SK-N-SH (cell line): ENCODE measurements around the gene DENND5A. TPM values are rescaled to one million over a fixed set of nuclear protein-coding genes. Genes with fewer than 3 reads are reported as not detected.

Experiments
- CTCF ChIA-PET: fragments of 300-600, 350-600 bp; formaldehyde crosslinking; extraction: SDS; loops from one replicate; lab custom pipeline; 2021; lab: Yijun Ruan, JAX
- POLR2A ChIA-PET: fragments of 350-600 bp; sonication (Branson Sonifier 250); formaldehyde crosslinking; extraction: SDS; loops from one replicate; lab custom pipeline; 2020; ENCODE audit warnings: antibody characterized with exemption, inconsistent platforms; lab: Yijun Ruan, JAX
- DNase-seq: peaks from one replicate; pipeline ENCODE4 v3.0.0; 2012
- H2AFZ ChIP-seq: fragments of 200-600 bp; sonication (generic); 2 replicates; pipeline ENCODE4 v1.8.1; 2016; ENCODE audit warnings: antibody characterized with exemption, mild to moderate bottlenecking, low read depth
- H3F3A ChIP-seq: fragments of 200-600 bp; sonication (generic); replicated peaks from 2 replicates; pipeline ENCODE3; 2016; ENCODE audit warnings: antibody characterized with exemption, mild to moderate bottlenecking; ENCODE audit not compliant: insufficient read depth
- H3K27ac ChIP-seq, 2 experiments: fragments of 200-500 bp in 1 of 2; fragments of 200-600 bp in 1 of 2; sonication (Bioruptor generic) in 1 of 2; sonication (generic), shearing (Covaris generic) in 1 of 2; 2 replicates each; pipeline versions ENCODE4 v1.5.1 to v1.6.1; 2014 to 2016; ENCODE audit warnings: low read depth in 2 of 2, inconsistent platforms in 1 of 2, low read length in 1 of 2, mild to moderate bottlenecking in 1 of 2, mixed read lengths in 1 of 2
- H3K27me3 ChIP-seq: fragments of 200-600 bp; sonication (generic), shearing (Covaris generic); 2 replicates; pipeline ENCODE4 v1.6.1; 2016; ENCODE audit warnings: mixed run types; ENCODE audit not compliant: insufficient read depth
- H3K36me3 ChIP-seq, 2 experiments: fragments of 200-500 bp in 1 of 2; fragments of 200-600 bp in 1 of 2; sonication (Bioruptor generic) in 1 of 2; sonication (generic) in 1 of 2; replicated peaks in 1 of 2; 2 replicates each; pipeline versions ENCODE3 to v1.5.1; 2014 to 2016; ENCODE audit warnings: low read length in 1 of 2, mild to moderate bottlenecking in 1 of 2; ENCODE audit not compliant: insufficient read depth in 2 of 2, control insufficient read depth in 1 of 2
- H3K4me1 ChIP-seq, 2 experiments: fragments of 200-500 bp in 1 of 2; fragments of 200-600 bp in 1 of 2; sonication (Bioruptor generic) in 1 of 2; sonication (generic), shearing (Covaris generic) in 1 of 2; 2 replicates each; pipeline versions ENCODE4 v1.5.1 to v1.6.1; 2014 to 2016; ENCODE audit warnings: low read depth in 1 of 2, low read length in 1 of 2, mixed run types in 1 of 2; ENCODE audit not compliant: insufficient read depth in 2 of 2, control insufficient read depth in 1 of 2
- H3K4me2 ChIP-seq: fragments of 200-600 bp; sonication (generic), shearing (Covaris generic); 2 replicates; pipeline ENCODE4 v1.6.1; 2017; ENCODE audit warnings: mixed run types
- H3K4me3 ChIP-seq, 2 experiments: fragments of 200-500 bp in 1 of 2; fragments of 200-600 bp in 1 of 2; sonication (Bioruptor generic) in 1 of 2; sonication (generic), shearing (Covaris generic) in 1 of 2; 2 replicates each; pipeline versions ENCODE4 v1.5.1 to v1.8.1; 2014 to 2016; ENCODE audit warnings: low read depth in 2 of 2, inconsistent platforms in 1 of 2, low read length in 1 of 2, mild to moderate bottlenecking in 1 of 2, mixed read lengths in 1 of 2, moderate library complexity in 1 of 2
- H3K79me2 ChIP-seq: fragments of 200-600 bp; sonication (generic); 2 replicates; pipeline ENCODE4 v1.8.1; 2017; ENCODE audit warnings: mild to moderate bottlenecking; ENCODE audit not compliant: insufficient read depth
- H3K9ac ChIP-seq: fragments of 200-600 bp; sonication (generic); 2 replicates; pipeline ENCODE4 v1.6.1; 2017; ENCODE audit warnings: mixed run types
- H3K9me2 ChIP-seq: fragments of 200-600 bp; sonication (generic); 2 replicates; pipeline ENCODE4 v1.6.1; 2017; ENCODE audit warnings: mixed run types
- H3K9me3 ChIP-seq: fragments of 200-600 bp; sonication (generic); 2 replicates; pipeline ENCODE4 v1.6.1; 2017; ENCODE audit warnings: mixed run types, mild to moderate bottlenecking, moderate library complexity
- H4K20me1 ChIP-seq: fragments of 200-600 bp; sonication (generic); 2 replicates; pipeline ENCODE4 v1.6.1; 2017; ENCODE audit warnings: mild to moderate bottlenecking, mixed run types; ENCODE audit not compliant: insufficient read depth
- CHD2 ChIP-seq: fragments of 150-350 bp; IDR thresholded peaks from 2 replicates; pipeline ENCODE4 v1.6.1; 2018; ENCODE audit warnings: low read length; ENCODE audit not compliant: partially characterized antibody
- EP300 ChIP-seq, 2 experiments: IDR thresholded peaks; 2 replicates each; pipeline versions ENCODE4 v1.4.0 to v1.6.1; 2012; ENCODE audit warnings: borderline replicate concordance in 1 of 2, low read depth in 1 of 2, low read length in 1 of 2
- FOXJ3 ChIP-seq: sonication (generic); formaldehyde crosslinking; IDR thresholded peaks from 2 replicates; pipeline ENCODE4 v1.5.1; 2020; ENCODE audit warnings: mild to moderate bottlenecking, missing genetic modification reagents
- FOXM1 ChIP-seq: IDR thresholded peaks from 2 replicates; pipeline ENCODE4 v1.4.0; 2012; ENCODE audit warnings: low read depth, mild to moderate bottlenecking
- JUND ChIP-seq: IDR thresholded peaks from 2 replicates; pipeline ENCODE4 v1.4.0; 2012
- MEF2A ChIP-seq: IDR thresholded peaks from 2 replicates; pipeline ENCODE4 v1.4.0; 2012; ENCODE audit warnings: low read depth, borderline replicate concordance
- NFIC ChIP-seq: IDR thresholded peaks from 2 replicates; pipeline ENCODE4 v1.4.0; 2012; ENCODE audit warnings: borderline replicate concordance
- NRF1 ChIP-seq: IDR thresholded peaks from 2 replicates; pipeline ENCODE4 v1.6.1; 2012; ENCODE audit warnings: low read depth, mild to moderate bottlenecking, low read length
- RCOR1 ChIP-seq: fragments of 150-350 bp; IDR thresholded peaks from 2 replicates; pipeline ENCODE4 v1.6.1; 2017; ENCODE audit warnings: antibody characterized with exemption, low read length
- RFX5 ChIP-seq: IDR thresholded peaks from 2 replicates; pipeline ENCODE4 v1.6.1; 2012; ENCODE audit warnings: mild to moderate bottlenecking, improper control_type of control experiment, low read length
- RXRA ChIP-seq: IDR thresholded peaks from 2 replicates; pipeline ENCODE4 v1.4.0; 2012; ENCODE audit warnings: low read depth, mild to moderate bottlenecking, borderline replicate concordance
- SIN3A ChIP-seq: IDR thresholded peaks from 2 replicates; pipeline ENCODE4 v1.6.1; 2012; ENCODE audit warnings: low read depth, mild to moderate bottlenecking, low read length, moderate library complexity, borderline replicate concordance
- TCF12 ChIP-seq: IDR thresholded peaks from 2 replicates; pipeline ENCODE4 v1.4.0; 2012
- YY1 ChIP-seq: IDR thresholded peaks from 2 replicates; pipeline ENCODE4 v1.4.0; 2012; ENCODE audit warnings: low read depth, mild to moderate bottlenecking
- WGBS: methylation state at CpG from one replicate; pipeline ENCODE4 v1.1.6; 2017; ENCODE audit warnings: low lambda C conversion rate; 5-methylcytosine and 5-hydroxymethylcytosine counted together
- polyA plus RNA-seq, 3 experiments: library from polyadenylated mRNA; depleted of rRNA; stranded (reverse); fragments of >200 nt; gene quantifications; 2 replicates each; pipeline ENCODE4 v1.2.3, GENCODE V29; 2012
- TF ChIP-seq, protein P1 (sequence below): fragments of 150-350 bp; IDR thresholded peaks from 2 replicates; pipeline ENCODE4 v1.6.1; 2016; ENCODE audit warnings: mild to moderate bottlenecking, low read depth, low read length
- TF ChIP-seq, protein P2 (sequence below): IDR thresholded peaks from 2 replicates; pipeline ENCODE4 v1.4.0; 2012; ENCODE audit warnings: low read depth, borderline replicate concordance
- TF ChIP-seq, protein P3 (sequence below): fragments of 150-350 bp; IDR thresholded peaks from 2 replicates; pipeline ENCODE4 v1.6.1; 2017; ENCODE audit warnings: antibody characterized with exemption, low read length, low read depth, borderline replicate concordance
- TF ChIP-seq, protein P4 (sequence below): IDR thresholded peaks from 2 replicates; pipeline ENCODE4 v1.6.1; 2012; ENCODE audit warnings: mild to moderate bottlenecking, low read depth, low read length, moderate library complexity

Gene DENND5A
- polyA plus RNA-seq, 1 of the 3 experiments (the other 2 are of a cell fraction), result 110 TPM

DNA sequence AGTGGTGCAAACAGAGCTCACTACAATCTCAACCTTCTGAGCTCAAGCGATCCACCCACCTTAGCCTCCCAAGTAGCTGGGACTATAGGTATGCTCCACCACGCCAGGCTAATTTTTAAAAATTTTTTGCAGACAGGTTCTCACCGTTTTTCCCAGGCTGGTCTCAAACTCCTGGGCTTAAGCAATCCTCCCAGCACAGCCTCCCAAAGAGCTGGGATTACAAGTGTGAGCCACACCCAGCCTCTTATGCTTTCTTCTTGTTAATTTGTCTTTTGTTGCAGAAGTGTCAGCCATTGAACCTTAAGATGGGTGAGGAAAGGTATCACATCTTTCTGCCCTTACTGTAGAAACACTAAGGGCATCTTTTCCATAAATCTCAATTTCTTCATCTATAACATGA is 34.9 kb downstream of the DENND5A start:
- Histone ChIP-seq H3K27me3 (no peaks in the 10 kb centered on the region), H3K9me3 (no peaks in the 10 kb centered on the region), H3K36me3 (peaks cover 0 to 6% of the 10 kb centered on the region in 2 experiments), H4K20me1 (peaks cover 83% of the 10 kb centered on the region), H3K9me2 (no peaks in the 10 kb centered on the region), H3K4me2 (no peak overlapping the region), H2AFZ (no peak overlapping the region), H3F3A (peaks cover 8% of the 10 kb centered on the region), H3K4me1 (no peaks in the 10 kb centered on the region), H3K9ac (no peak overlapping the region), H3K79me2 (peaks cover 100% of the 10 kb centered on the region), H3K4me3 (no peak overlapping the region), H3K27ac (no peak overlapping the region)
- DNase-seq, result no peak
- CTCF ChIA-PET, result interaction anchor here (1.0 to 1.1 kb wide), 2 partner anchors 19 to 45 kb away, joined by 3 read pairs; no protein-coding TSS in a partner anchor
- POLR2A ChIA-PET, result interaction anchor here (0.6 kb wide), 1 partner anchor 245 kb away, joined by 3 read pairs; no protein-coding TSS in a partner anchor
- TF ChIP-seq, protein P1, sequence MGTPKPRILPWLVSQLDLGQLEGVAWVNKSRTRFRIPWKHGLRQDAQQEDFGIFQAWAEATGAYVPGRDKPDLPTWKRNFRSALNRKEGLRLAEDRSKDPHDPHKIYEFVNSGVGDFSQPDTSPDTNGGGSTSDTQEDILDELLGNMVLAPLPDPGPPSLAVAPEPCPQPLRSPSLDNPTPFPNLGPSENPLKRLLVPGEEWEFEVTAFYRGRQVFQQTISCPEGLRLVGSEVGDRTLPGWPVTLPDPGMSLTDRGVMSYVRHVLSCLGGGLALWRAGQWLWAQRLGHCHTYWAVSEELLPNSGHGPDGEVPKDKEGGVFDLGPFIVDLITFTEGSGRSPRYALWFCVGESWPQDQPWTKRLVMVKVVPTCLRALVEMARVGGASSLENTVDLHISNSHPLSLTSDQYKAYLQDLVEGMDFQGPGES, result no peak
- TF ChIP-seq EP300 (IDR thresholded peaks at IDR 0.05; ENCODE audit: borderline replicate concordance in 1 of 2, low read depth in 1 of 2, low read length in 1 of 2) (no peak), JUND (no peak), RCOR1 (no peak), SIN3A (no peak), RXRA (no peak), TCF12 (no peak), YY1 (no peak), MEF2A (no peak), FOXM1 (no peak), FOXJ3 (CRISPR knock-in tag) (no peak), NRF1 (no peak), RFX5 (no peak), NFIC (no peak), CHD2 (no peak)
- TF ChIP-seq, protein P2, sequence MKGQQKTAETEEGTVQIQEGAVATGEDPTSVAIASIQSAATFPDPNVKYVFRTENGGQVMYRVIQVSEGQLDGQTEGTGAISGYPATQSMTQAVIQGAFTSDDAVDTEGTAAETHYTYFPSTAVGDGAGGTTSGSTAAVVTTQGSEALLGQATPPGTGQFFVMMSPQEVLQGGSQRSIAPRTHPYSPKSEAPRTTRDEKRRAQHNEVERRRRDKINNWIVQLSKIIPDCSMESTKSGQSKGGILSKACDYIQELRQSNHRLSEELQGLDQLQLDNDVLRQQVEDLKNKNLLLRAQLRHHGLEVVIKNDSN, result no peak
- TF ChIP-seq, protein P3, sequence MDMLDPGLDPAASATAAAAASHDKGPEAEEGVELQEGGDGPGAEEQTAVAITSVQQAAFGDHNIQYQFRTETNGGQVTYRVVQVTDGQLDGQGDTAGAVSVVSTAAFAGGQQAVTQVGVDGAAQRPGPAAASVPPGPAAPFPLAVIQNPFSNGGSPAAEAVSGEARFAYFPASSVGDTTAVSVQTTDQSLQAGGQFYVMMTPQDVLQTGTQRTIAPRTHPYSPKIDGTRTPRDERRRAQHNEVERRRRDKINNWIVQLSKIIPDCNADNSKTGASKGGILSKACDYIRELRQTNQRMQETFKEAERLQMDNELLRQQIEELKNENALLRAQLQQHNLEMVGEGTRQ, result no peak
- TF ChIP-seq, protein P4, sequence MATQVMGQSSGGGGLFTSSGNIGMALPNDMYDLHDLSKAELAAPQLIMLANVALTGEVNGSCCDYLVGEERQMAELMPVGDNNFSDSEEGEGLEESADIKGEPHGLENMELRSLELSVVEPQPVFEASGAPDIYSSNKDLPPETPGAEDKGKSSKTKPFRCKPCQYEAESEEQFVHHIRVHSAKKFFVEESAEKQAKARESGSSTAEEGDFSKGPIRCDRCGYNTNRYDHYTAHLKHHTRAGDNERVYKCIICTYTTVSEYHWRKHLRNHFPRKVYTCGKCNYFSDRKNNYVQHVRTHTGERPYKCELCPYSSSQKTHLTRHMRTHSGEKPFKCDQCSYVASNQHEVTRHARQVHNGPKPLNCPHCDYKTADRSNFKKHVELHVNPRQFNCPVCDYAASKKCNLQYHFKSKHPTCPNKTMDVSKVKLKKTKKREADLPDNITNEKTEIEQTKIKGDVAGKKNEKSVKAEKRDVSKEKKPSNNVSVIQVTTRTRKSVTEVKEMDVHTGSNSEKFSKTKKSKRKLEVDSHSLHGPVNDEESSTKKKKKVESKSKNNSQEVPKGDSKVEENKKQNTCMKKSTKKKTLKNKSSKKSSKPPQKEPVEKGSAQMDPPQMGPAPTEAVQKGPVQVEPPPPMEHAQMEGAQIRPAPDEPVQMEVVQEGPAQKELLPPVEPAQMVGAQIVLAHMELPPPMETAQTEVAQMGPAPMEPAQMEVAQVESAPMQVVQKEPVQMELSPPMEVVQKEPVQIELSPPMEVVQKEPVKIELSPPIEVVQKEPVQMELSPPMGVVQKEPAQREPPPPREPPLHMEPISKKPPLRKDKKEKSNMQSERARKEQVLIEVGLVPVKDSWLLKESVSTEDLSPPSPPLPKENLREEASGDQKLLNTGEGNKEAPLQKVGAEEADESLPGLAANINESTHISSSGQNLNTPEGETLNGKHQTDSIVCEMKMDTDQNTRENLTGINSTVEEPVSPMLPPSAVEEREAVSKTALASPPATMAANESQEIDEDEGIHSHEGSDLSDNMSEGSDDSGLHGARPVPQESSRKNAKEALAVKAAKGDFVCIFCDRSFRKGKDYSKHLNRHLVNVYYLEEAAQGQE, result no peak
- WGBS, result 98% methylated on average over 3 of the region's 3 CpGs
